H54 (cell line): Measurements from ENCODE around the gene LTB4R2.

Source experiments
- DNase-seq: peaks from one replicate; pipeline ENCODE4 v3.0.0; 2011; ENCODE audit warnings: low spot score, mixed read lengths; ENCODE audit not compliant: insufficient read length
- FAIRE-seq: peaks from 3 replicates; lab custom pipeline; 2011; peaks lifted over from hg19 to GRCh38; lab: Jason Lieb, UNC
- POLR2A ChIP-seq: IDR thresholded peaks from 2 replicates; pipeline ENCODE4 v1.6.1; 2011; ENCODE audit warnings: low read depth, mild to moderate bottlenecking, low read length

Gene LTB4R2, protein sequence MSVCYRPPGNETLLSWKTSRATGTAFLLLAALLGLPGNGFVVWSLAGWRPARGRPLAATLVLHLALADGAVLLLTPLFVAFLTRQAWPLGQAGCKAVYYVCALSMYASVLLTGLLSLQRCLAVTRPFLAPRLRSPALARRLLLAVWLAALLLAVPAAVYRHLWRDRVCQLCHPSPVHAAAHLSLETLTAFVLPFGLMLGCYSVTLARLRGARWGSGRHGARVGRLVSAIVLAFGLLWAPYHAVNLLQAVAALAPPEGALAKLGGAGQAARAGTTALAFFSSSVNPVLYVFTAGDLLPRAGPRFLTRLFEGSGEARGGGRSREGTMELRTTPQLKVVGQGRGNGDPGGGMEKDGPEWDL

DNA sequence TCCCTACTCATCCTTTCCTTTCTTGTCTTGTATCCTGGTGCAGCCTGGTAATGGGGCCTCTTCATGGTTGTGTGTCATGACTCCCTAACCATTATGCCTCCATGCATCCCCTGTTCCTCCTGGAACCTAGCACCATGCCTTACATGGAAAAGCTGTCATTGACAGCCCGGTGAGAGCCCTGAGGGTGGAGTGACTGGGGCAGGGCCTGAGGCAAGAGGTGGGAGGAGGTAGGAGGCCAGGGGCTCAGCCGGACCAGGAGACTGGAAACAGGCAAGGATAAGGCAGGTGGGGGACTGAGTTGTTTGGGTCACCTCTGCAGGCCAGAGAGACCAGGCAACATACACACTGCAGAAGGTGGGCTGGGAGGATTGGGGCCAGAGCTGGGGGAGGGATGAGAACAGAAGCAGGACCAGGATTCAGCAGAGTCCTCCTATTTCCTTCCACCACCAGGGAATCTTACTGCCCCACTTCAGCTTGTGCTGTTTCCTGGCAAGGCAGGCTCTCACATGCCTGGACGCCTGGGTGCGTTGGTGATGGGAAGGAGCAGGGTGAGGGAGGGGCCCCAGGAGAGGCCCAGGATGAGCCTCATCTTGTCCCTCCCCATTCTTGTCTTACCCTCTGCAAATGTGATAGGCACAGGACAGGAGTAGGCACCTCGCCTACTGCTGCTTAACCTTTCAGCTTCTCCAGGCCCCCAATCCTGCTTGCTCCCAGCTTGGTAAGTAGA lies at the start of gene LTB4R2:
TSS of gene LTB4R2 (plus strand) at position 603 of the 727 bp plus-strand sequence. CDS start 525 bp downstream, outside the sequence.
- DNase-seq: no peak
- TF ChIP-seq POLR2A: no peak
- no peak for FAIRE-seq

DNA sequence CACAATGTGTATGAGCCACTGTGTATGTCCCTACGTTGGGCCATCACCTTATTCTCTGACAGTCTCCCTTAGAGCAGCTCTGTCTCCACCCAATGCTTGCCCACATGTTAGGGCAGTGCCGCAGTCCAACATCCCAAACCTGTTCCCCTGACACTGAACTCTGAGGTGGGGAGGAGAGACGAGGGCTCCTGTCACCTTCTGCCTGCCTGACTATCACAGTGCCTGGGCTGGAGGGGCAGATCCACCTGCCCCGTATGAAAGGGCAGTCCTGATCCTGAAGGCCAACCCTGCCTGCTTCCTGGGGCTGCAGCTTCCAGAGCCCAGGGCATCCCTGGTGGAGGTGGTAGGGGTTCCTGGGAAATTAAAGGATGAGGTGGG lies 49.2 kb upstream of the LTB4R2 start:
- FAIRE-seq (no peak), DNase-seq (no peak)
- TF ChIP-seq POLR2A: no peak

DNA sequence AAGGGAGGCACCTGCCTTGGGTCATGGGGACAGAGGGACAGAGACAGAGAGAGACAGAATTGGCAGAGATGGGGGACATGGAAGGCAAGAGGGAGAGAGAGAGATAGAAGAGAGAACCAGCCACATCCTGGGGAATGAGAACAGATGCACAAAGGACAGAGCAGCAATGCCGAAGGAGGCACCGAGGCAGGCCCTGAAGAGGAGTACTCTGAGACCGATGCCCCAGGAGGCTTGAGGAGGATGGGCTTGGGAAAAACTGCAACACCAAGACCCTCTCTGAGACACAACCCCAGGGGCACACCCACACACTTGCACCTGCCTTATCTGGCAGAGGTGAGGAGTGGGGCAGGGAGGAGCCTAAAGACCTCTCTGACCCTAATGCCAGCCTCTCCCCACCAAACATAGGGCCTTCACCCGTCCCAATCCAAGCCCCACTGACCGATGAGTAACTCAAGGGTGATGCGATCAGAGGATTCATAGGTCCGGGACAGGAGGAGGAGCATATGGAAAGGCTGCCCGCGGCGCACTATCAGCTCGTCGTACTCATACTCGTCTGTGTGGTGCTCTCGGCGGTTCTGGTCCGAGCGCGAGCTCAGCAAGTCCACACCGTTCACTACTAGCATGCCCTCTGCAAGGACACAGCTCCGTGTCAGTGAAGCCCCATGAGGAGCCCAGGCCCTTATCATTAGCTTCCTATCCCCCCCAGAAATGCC lies 48.5 kb upstream of the LTB4R2 start:
- DNase-seq: no peak
- TF ChIP-seq POLR2A: no peak
- no peak for FAIRE-seq

DNA sequence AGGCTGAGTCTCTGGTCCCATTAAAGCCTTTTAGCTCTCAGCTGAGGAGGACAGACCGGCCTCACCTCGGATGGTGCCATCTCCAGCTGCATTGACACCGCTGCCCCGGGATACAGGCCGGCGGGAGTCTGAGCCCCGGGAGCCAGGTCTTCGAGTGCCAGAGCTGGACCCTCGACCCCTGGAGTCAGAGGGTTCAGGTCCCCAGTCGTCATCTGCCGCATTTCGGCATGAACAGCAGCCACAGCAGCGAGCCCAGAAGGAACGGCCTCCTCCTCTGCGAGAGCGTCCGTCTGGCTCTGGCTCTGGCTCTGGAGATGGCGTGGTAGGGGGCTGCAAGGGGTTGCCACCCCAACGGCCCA lies 48.0 kb upstream of the LTB4R2 start:
- no peak for TF ChIP-seq POLR2A
- FAIRE-seq (no peak), DNase-seq (no peak)

DNA sequence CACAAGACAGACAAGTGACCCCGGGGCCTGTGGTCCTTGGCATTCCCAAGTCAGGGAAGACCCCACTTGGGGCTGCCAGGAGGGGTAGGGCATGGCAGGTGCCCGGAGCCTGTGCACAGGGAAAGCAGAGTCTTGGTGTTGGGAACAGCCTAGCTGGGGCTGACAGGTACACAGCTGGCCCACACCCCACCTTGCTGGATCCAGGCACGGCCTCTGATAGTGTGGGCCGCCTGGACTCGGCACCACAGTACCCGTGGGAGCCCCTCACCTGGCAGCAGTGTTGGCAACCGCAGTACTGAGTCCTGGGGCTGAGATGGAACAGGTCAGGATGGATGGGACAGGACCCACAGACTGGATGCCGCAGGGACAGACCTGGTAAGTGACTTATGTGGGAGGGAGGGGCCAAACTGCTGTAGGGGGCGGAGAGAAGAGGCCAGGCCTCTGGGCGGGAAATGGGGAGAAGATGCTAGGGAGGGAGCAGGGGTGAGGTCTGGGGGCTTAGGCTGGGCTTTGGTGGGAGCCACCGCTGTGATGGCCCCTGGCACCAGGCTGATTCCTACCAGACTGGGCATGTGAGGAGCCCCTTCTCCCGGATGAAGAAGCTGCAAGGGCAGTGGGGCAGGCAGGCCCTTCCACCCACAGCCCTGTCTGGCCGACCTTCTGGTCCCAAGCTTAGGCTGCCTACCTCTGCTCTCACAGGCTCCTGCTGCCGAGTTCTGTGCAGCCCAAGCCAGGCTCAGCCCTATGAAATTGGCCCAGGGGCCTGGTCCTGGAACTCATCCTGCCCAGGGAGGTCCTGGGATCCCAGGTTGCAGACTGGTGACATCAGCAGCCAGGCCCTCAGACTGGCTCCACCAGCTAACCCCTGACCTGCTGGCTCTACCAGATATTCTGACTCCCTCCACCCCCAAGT lies 46.9 kb upstream of the LTB4R2 start, which contains the start of gene TGM1:
TSS of gene TGM1 (minus strand) at position 357 of the 913 bp plus-strand sequence. CDS start 825 bp downstream, outside the sequence.
- TF ChIP-seq POLR2A: no peak
- FAIRE-seq (no peak), DNase-seq (no peak)

DNA sequence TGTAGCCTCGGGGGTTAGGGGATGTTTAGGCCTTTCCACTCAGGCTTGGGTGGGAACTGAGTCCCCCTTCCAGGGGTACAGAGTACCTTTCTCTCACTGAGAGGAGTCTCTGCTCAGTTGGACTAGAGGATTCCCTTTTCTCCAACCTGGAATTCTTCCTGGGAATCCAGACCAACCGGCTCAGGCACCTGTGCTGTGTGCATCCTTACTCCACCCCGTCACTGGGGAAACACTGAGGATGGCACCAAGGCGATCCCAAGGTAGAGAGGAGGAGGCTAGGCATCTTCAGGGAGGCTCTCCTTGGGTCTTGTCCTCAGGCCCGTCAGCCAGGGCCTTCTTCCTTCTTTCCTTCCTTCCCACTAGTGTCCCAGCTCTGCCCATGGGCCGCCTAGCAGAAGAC lies 46.1 kb upstream of the LTB4R2 start:
- DNase-seq (no peak), FAIRE-seq (no peak)

DNA sequence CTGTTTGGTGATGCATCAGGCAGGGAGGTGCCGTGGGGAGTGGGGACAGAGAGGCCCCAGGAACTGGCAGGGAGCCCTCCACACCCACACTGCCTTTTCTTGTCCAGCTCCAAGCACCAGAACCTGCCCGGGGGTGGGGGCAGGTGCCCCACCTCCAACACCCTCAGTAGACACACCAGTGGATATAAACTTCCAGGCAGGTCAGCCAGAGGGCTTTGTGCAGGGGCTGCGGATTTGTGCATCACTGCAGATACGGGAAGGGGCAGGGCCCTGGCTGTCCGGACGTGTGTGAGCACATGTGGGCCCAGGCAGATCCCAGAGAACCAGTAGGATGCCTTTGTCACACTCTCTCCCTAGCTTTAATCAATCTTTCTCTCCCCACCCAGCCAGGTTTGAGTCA lies 45.6 kb upstream of the LTB4R2 start:
- FAIRE-seq (no peak), DNase-seq (no peak)
- no peak for TF ChIP-seq POLR2A

More for the DNA sequence above, 46.1 kb upstream of the LTB4R2 start:
- no peak for TF ChIP-seq POLR2A

DNA sequence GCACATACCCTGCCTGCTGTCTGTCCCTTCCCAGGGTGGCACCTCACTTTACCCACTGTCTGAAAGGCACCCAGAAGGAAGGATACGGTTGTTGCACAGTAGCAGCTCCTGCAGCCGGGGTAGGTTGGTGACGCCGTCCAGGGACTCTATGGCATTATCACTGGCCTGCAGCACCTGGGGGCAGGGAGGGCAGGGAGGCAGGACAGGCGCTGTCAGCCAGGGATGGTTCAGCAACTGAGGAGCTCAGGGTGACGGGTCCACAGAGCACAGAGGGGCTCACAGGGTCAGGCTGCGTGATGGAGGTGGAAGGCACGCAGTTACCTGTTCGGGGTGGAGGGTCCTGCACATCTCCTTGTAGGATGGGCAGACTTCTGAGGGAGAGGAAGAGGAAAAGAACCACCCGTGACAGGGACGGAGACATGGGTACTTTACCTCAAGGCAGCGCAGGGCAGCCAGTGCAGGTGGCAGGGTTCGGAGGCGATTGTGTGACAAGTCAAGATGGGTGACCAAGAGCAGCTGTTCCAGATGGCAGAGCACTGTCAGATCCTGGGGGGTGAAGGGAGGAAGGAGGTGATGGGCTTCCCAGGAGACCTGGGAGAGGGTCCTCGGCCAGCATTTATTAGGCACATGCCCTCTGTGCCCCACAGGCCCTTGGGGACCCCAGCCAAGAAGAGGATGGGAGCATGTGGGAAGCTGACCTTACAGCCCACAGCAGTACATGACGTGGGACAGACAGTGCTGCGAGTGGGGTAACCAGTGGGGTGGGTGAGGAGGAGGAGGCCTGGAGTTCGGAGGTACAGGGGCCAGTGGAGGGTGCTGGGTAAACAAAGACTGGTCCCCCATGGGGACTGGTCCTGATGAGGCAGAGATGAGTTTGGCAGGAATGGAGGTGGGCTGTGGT lies 43.3 kb upstream of the LTB4R2 start:
- TF ChIP-seq POLR2A: no peak
- no peak for FAIRE-seq

DNA sequence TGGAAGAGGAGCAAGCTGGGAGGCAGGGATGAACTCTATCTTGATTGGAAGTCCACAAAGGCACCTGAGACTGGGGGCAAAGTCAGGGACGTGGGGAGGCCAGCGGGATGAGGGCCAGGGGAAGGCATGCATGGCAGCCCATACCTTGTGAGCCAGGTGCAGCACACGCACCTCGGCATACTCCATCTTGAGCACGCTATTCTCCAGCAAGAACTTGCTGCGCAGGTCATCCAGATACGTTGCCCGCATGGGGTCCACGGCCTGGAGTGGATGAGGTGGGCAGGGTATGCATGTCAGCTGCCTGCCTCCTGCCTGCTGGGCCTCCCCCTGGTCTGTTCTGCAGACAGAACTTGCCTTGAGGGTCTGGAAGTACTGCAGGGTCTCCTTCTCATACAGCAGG lies 42.4 kb upstream of the LTB4R2 start:
- DNase-seq (no peak), FAIRE-seq (no peak)
- TF ChIP-seq POLR2A: no peak

More for the DNA sequence above, 43.3 kb upstream of the LTB4R2 start:
- DNase-seq: no peak

DNA sequence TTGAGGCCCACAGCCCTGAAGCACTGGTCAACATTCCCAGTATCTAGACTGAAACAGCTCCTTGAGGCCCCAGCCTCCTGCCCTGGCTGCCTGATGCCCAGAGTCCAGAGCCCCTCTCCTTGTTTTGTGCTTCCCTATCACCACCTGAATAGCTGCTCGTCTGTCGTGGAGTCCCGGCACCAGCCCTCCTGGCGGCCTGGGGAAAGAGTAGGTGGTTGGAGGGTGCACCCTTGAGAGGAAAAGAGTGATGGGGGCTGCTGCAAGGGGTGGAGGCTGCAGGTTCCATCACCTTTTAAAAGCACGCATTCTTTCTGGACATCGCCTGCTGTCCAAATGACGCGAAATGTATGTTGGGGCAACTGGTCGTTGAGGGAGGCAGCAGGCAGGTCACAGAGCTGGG lies 41.7 kb upstream of the LTB4R2 start:
- FAIRE-seq (no peak), DNase-seq (no peak)
- no peak for TF ChIP-seq POLR2A

DNA sequence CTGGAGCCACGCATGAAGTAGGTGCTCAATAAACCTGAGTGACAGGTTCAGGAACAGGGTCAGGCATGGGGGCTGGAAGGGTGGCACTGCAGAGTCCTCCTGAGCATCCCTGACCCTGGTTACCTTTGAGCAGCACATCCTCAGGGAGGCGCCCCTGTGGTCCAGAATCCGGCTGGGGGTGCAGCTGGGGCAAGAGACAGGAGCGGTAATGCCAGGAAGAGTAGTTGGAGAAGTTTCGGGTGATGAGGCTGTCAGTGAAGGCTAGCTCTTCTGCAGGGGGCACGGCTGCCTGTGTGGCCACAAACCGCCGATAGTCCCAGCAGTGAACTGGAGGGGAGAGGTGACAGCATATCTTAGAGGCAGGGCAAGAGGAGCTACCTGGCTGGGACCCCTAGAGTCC lies 40.6 kb upstream of the LTB4R2 start:
- TF ChIP-seq POLR2A: no peak
- DNase-seq (no peak), FAIRE-seq (no peak)

DNA sequence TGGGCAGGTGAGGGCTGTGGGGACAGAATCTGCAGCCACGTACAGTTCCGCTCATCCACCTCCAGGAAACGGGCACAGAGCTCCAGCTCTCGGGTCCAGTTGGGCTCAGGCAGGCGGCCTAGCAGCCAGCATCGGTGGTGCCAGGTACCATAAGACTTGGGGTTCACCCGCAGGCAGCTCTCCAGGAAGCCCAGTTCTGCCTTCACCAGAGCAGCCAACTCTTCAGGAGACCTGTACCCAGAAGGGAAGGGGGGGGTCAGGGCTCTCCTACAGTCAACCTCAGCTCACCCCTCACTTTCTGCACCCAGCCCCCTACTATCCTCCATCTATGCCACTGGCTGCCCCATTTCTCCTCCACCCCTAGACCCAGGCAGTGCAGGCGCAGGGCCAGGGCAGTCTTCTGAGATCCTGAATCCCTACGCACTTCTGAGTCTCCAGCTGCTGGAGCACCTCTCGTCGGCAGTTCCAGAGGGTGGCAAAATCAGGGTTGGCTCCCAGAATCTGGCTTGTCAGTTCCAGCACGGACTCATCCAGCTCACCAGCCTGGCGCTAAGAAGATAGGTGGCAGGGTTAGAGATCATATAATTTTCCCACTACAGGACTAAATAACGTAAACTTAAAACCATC lies 39.9 kb upstream of the LTB4R2 start:
- no peak for TF ChIP-seq POLR2A
- DNase-seq (no peak), FAIRE-seq (no peak)
